SK-N-SH (cell line): Measurements from ENCODE around the gene ABLIM2. TPM values are rescaled to one million over a fixed set of nuclear protein-coding genes. Genes with fewer than 3 reads are reported as not detected.

ENCODE experiments used
- CTCF ChIA-PET: fragments of 300-600, 350-600 bp; formaldehyde crosslinking; extraction: SDS; loops from one replicate; lab custom pipeline; 2021; lab: Yijun Ruan, JAX
- POLR2A ChIA-PET: fragments of 350-600 bp; sonication (Branson Sonifier 250); formaldehyde crosslinking; extraction: SDS; loops from one replicate; lab custom pipeline; 2020; ENCODE audit warnings: antibody characterized with exemption, inconsistent platforms; lab: Yijun Ruan, JAX
- DNase-seq: peaks from one replicate; pipeline ENCODE4 v3.0.0; 2012
- H2AFZ ChIP-seq: fragments of 200-600 bp; sonication (generic); 2 replicates; pipeline ENCODE4 v1.8.1; 2016; ENCODE audit warnings: antibody characterized with exemption, mild to moderate bottlenecking, low read depth
- H3F3A ChIP-seq: fragments of 200-600 bp; sonication (generic); replicated peaks from 2 replicates; pipeline ENCODE3; 2016; ENCODE audit warnings: antibody characterized with exemption, mild to moderate bottlenecking; ENCODE audit not compliant: insufficient read depth
- H3K27ac ChIP-seq, 2 experiments: fragments of 200-500 bp in 1 of 2; fragments of 200-600 bp in 1 of 2; sonication (Bioruptor generic) in 1 of 2; sonication (generic), shearing (Covaris generic) in 1 of 2; 2 replicates each; pipeline versions ENCODE4 v1.5.1 to v1.6.1; 2014 to 2016; ENCODE audit warnings: low read depth in 2 of 2, inconsistent platforms in 1 of 2, low read length in 1 of 2, mild to moderate bottlenecking in 1 of 2, mixed read lengths in 1 of 2
- H3K27me3 ChIP-seq: fragments of 200-600 bp; sonication (generic), shearing (Covaris generic); 2 replicates; pipeline ENCODE4 v1.6.1; 2016; ENCODE audit warnings: mixed run types; ENCODE audit not compliant: insufficient read depth
- H3K36me3 ChIP-seq, 2 experiments: fragments of 200-500 bp in 1 of 2; fragments of 200-600 bp in 1 of 2; sonication (Bioruptor generic) in 1 of 2; sonication (generic) in 1 of 2; replicated peaks in 1 of 2; 2 replicates each; pipeline versions ENCODE3 to v1.5.1; 2014 to 2016; ENCODE audit warnings: low read length in 1 of 2, mild to moderate bottlenecking in 1 of 2; ENCODE audit not compliant: insufficient read depth in 2 of 2, control insufficient read depth in 1 of 2
- H3K4me1 ChIP-seq, 2 experiments: fragments of 200-500 bp in 1 of 2; fragments of 200-600 bp in 1 of 2; sonication (Bioruptor generic) in 1 of 2; sonication (generic), shearing (Covaris generic) in 1 of 2; 2 replicates each; pipeline versions ENCODE4 v1.5.1 to v1.6.1; 2014 to 2016; ENCODE audit warnings: low read depth in 1 of 2, low read length in 1 of 2, mixed run types in 1 of 2; ENCODE audit not compliant: insufficient read depth in 2 of 2, control insufficient read depth in 1 of 2
- H3K4me2 ChIP-seq: fragments of 200-600 bp; sonication (generic), shearing (Covaris generic); 2 replicates; pipeline ENCODE4 v1.6.1; 2017; ENCODE audit warnings: mixed run types
- H3K4me3 ChIP-seq, 2 experiments: fragments of 200-500 bp in 1 of 2; fragments of 200-600 bp in 1 of 2; sonication (Bioruptor generic) in 1 of 2; sonication (generic), shearing (Covaris generic) in 1 of 2; 2 replicates each; pipeline versions ENCODE4 v1.5.1 to v1.8.1; 2014 to 2016; ENCODE audit warnings: low read depth in 2 of 2, inconsistent platforms in 1 of 2, low read length in 1 of 2, mild to moderate bottlenecking in 1 of 2, mixed read lengths in 1 of 2, moderate library complexity in 1 of 2
- H3K79me2 ChIP-seq: fragments of 200-600 bp; sonication (generic); 2 replicates; pipeline ENCODE4 v1.8.1; 2017; ENCODE audit warnings: mild to moderate bottlenecking; ENCODE audit not compliant: insufficient read depth
- H3K9ac ChIP-seq: fragments of 200-600 bp; sonication (generic); 2 replicates; pipeline ENCODE4 v1.6.1; 2017; ENCODE audit warnings: mixed run types
- H3K9me2 ChIP-seq: fragments of 200-600 bp; sonication (generic); 2 replicates; pipeline ENCODE4 v1.6.1; 2017; ENCODE audit warnings: mixed run types
- H3K9me3 ChIP-seq: fragments of 200-600 bp; sonication (generic); 2 replicates; pipeline ENCODE4 v1.6.1; 2017; ENCODE audit warnings: mixed run types, mild to moderate bottlenecking, moderate library complexity
- H4K20me1 ChIP-seq: fragments of 200-600 bp; sonication (generic); 2 replicates; pipeline ENCODE4 v1.6.1; 2017; ENCODE audit warnings: mild to moderate bottlenecking, mixed run types; ENCODE audit not compliant: insufficient read depth
- ELF1 ChIP-seq: IDR thresholded peaks from 2 replicates; pipeline ENCODE4 v1.4.0; 2012
- EZH2phosphoT487 ChIP-seq: fragments of 200-600 bp; sonication (generic); IDR thresholded peaks from 2 replicates; pipeline ENCODE4 v1.6.1; 2017; ENCODE audit warnings: low read depth, mixed run types, mild to moderate bottlenecking, antibody characterized with exemption, moderate library complexity, borderline replicate concordance
- FOSL2 ChIP-seq: IDR thresholded peaks from 2 replicates; pipeline ENCODE4 v1.4.0; 2012; ENCODE audit warnings: low read depth, mild to moderate bottlenecking, moderate library complexity, borderline replicate concordance
- FOXJ3 ChIP-seq: sonication (generic); formaldehyde crosslinking; IDR thresholded peaks from 2 replicates; pipeline ENCODE4 v1.5.1; 2020; ENCODE audit warnings: mild to moderate bottlenecking, missing genetic modification reagents
- FOXM1 ChIP-seq: IDR thresholded peaks from 2 replicates; pipeline ENCODE4 v1.4.0; 2012; ENCODE audit warnings: low read depth, mild to moderate bottlenecking
- GABPA ChIP-seq: IDR thresholded peaks from 2 replicates; pipeline ENCODE4 v1.4.0; 2012; ENCODE audit warnings: low read depth, mild to moderate bottlenecking
- JUND ChIP-seq: IDR thresholded peaks from 2 replicates; pipeline ENCODE4 v1.4.0; 2012
- MEF2A ChIP-seq: IDR thresholded peaks from 2 replicates; pipeline ENCODE4 v1.4.0; 2012; ENCODE audit warnings: low read depth, borderline replicate concordance
- MXI1 ChIP-seq: IDR thresholded peaks from 2 replicates; pipeline ENCODE4 v1.6.1; 2012; ENCODE audit warnings: mild to moderate bottlenecking, low read depth, low read length, improper control_type of control experiment
- NFIC ChIP-seq: IDR thresholded peaks from 2 replicates; pipeline ENCODE4 v1.4.0; 2012; ENCODE audit warnings: borderline replicate concordance
- NRF1 ChIP-seq: IDR thresholded peaks from 2 replicates; pipeline ENCODE4 v1.6.1; 2012; ENCODE audit warnings: low read depth, mild to moderate bottlenecking, low read length
- RCOR1 ChIP-seq: fragments of 150-350 bp; IDR thresholded peaks from 2 replicates; pipeline ENCODE4 v1.6.1; 2017; ENCODE audit warnings: antibody characterized with exemption, low read length
- RFX5 ChIP-seq: IDR thresholded peaks from 2 replicates; pipeline ENCODE4 v1.6.1; 2012; ENCODE audit warnings: mild to moderate bottlenecking, improper control_type of control experiment, low read length
- RXRA ChIP-seq: IDR thresholded peaks from 2 replicates; pipeline ENCODE4 v1.4.0; 2012; ENCODE audit warnings: low read depth, mild to moderate bottlenecking, borderline replicate concordance
- SMC3 ChIP-seq: IDR thresholded peaks from 2 replicates; pipeline ENCODE4 v1.6.1; 2012; ENCODE audit warnings: low read depth, low read length, improper control_type of control experiment
- TAF1 ChIP-seq: IDR thresholded peaks from 2 replicates; pipeline ENCODE4 v1.6.1; 2012; ENCODE audit warnings: low read depth, mild to moderate bottlenecking, low read length, moderate library complexity, borderline replicate concordance
- WGBS: methylation state at CpG from one replicate; pipeline ENCODE4 v1.1.6; 2017; ENCODE audit warnings: low lambda C conversion rate; 5-methylcytosine and 5-hydroxymethylcytosine counted together
- polyA plus RNA-seq, 3 experiments: library from polyadenylated mRNA; depleted of rRNA; stranded (reverse); fragments of >200 nt; gene quantifications; 2 replicates each; pipeline ENCODE4 v1.2.3, GENCODE V29; 2012
- TF ChIP-seq, protein P1 (sequence below): IDR thresholded peaks from 2 replicates; pipeline ENCODE4 v1.4.0; 2012; ENCODE audit warnings: low read depth, borderline replicate concordance
- TF ChIP-seq, protein P2 (sequence below): fragments of 200-600 bp; sonication (generic); IDR thresholded peaks from 2 replicates; pipeline ENCODE4 v1.6.1; 2017; ENCODE audit warnings: antibody characterized with exemption, mild to moderate bottlenecking, moderate library complexity
- TF ChIP-seq, protein P3 (sequence below): fragments of 150-350 bp; IDR thresholded peaks from 2 replicates; pipeline ENCODE4 v1.6.1; 2016; ENCODE audit warnings: mild to moderate bottlenecking, low read depth, low read length

ABLIM2 gene
- polyA plus RNA-seq, 1 of the 3 experiments (the other 2 are of a cell fraction) = 0.53 TPM

DNA sequence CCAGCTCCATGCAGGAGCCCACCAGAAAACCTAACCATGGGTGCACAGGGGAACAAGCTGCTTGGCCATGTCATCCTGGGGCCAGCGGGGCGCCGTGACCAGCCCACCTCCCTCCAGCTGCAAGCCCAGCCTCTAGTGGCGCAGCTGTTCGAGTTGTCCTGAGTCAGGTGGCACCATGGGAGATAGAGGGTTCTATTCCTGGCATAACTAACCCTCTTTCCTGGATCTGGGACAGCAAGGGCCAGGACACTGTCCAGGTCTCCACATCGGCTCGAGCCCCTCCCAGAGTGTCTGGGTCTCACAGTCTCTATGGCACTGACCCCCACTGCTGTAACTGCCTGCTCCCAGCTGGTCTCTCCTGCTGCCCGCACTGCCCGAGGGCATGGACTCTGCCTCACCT, 16.7 kb downstream of the ABLIM2 start:
- no peak overlapping the region for H3K4me2 ChIP-seq
- H3K4me3 ChIP-seq = no peak overlapping the region
- H3K9me3 ChIP-seq = no peaks in the 10 kb centered on the region
- H3K27me3 ChIP-seq = no peaks in the 10 kb centered on the region
- no peak overlapping the region for H2AFZ ChIP-seq
- H3F3A ChIP-seq = no peaks in the 10 kb centered on the region
- H3K79me2 ChIP-seq = no peaks in the 10 kb centered on the region
- ChIA-PET POLR2A (no interaction called here), CTCF (interaction anchor here (1.2 kb wide), 1 partner anchor 35 kb away, joined by 7 read pairs; no protein-coding TSS in a partner anchor)
- H4K20me1 ChIP-seq = no peaks in the 10 kb centered on the region
- DNase-seq = no peak
- 20% methylated on average over 2 of the region's 9 CpGs for WGBS
- peaks cover 0 to 7% of the 10 kb centered on the region in 2 experiments; a peak in 1 of 4 replicates for H3K4me1 ChIP-seq
- H3K27ac ChIP-seq = no peak overlapping the region
- H3K36me3 ChIP-seq = no peaks in the 10 kb centered on the region
- no peaks in the 10 kb centered on the region for H3K9me2 ChIP-seq
- TF ChIP-seq MEF2A (no peak), ELF1 (no peak), MXI1 (no peak), GABPA (no peak), RCOR1 (no peak), RFX5 (no peak), RXRA (no peak), FOXJ3 (CRISPR knock-in tag) (no peak), JUND (no peak), NRF1 (no peak), FOXM1 (no peak), TAF1 (no peak), SMC3 (no peak), FOSL2 (no peak), NFIC (no peak), EZH2phosphoT487 (no peak)
- TF ChIP-seq, protein P1, sequence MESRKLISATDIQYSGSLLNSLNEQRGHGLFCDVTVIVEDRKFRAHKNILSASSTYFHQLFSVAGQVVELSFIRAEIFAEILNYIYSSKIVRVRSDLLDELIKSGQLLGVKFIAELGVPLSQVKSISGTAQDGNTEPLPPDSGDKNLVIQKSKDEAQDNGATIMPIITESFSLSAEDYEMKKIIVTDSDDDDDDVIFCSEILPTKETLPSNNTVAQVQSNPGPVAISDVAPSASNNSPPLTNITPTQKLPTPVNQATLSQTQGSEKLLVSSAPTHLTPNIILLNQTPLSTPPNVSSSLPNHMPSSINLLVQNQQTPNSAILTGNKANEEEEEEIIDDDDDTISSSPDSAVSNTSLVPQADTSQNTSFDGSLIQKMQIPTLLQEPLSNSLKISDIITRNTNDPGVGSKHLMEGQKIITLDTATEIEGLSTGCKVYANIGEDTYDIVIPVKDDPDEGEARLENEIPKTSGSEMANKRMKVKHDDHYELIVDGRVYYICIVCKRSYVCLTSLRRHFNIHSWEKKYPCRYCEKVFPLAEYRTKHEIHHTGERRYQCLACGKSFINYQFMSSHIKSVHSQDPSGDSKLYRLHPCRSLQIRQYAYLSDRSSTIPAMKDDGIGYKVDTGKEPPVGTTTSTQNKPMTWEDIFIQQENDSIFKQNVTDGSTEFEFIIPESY = no peak
- TF ChIP-seq, protein P2, sequence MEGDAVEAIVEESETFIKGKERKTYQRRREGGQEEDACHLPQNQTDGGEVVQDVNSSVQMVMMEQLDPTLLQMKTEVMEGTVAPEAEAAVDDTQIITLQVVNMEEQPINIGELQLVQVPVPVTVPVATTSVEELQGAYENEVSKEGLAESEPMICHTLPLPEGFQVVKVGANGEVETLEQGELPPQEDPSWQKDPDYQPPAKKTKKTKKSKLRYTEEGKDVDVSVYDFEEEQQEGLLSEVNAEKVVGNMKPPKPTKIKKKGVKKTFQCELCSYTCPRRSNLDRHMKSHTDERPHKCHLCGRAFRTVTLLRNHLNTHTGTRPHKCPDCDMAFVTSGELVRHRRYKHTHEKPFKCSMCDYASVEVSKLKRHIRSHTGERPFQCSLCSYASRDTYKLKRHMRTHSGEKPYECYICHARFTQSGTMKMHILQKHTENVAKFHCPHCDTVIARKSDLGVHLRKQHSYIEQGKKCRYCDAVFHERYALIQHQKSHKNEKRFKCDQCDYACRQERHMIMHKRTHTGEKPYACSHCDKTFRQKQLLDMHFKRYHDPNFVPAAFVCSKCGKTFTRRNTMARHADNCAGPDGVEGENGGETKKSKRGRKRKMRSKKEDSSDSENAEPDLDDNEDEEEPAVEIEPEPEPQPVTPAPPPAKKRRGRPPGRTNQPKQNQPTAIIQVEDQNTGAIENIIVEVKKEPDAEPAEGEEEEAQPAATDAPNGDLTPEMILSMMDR = no peak
- TF ChIP-seq, protein P3, sequence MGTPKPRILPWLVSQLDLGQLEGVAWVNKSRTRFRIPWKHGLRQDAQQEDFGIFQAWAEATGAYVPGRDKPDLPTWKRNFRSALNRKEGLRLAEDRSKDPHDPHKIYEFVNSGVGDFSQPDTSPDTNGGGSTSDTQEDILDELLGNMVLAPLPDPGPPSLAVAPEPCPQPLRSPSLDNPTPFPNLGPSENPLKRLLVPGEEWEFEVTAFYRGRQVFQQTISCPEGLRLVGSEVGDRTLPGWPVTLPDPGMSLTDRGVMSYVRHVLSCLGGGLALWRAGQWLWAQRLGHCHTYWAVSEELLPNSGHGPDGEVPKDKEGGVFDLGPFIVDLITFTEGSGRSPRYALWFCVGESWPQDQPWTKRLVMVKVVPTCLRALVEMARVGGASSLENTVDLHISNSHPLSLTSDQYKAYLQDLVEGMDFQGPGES = no peak
- H3K9ac ChIP-seq = no peak overlapping the region
